GM21619 (cell line): Measurements from ENCODE around the gene ABI3.

ENCODE experiments used
- ATAC-seq: cut with Tn5 transposase; IDR thresholded peaks from one replicate; pipeline ENCODE4 v1.9.1; 2021; ENCODE audit not compliant: unreplicated experiment

ABI3 gene

DNA sequence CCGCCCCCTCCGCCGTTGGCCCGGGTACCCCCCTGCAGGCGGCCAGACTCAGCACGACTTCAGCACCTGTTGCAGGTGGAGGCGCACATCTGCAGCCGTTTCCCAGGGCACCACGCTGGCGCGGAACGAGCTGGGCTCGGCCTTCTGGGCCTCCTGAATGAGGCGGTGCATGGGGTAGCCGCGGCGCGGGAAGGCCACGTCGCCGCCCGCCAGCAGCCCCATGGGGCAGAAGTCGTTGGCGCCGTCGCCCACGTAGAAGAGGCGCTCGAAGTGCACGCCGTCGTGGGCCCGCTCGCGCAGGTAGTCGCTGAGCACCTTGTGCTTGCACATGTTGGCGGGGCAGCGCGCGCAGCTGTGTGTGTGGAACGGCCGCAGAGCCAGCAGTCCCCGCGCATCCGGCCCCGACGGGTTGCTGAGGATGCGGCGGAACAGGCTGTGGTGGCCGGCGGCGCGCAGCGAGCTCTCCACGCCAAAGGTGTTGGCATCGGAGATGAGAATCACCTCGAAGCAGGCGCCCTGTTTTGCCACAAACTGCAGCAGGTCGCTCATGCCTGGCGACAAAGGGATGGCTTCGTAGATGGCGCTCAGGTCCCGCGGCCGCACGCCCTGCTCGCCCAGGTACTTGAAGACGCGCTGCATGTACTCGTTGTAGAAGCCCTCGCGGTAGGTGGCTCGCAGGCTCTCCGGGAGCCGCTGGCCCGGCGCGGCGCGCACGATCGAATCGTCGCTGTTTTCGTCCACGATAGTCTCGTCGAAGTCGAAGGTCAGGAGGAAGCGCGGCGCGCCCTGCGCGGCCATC lies 13.9 kb downstream of the ABI3 start:
- ATAC-seq = no peak

DNA sequence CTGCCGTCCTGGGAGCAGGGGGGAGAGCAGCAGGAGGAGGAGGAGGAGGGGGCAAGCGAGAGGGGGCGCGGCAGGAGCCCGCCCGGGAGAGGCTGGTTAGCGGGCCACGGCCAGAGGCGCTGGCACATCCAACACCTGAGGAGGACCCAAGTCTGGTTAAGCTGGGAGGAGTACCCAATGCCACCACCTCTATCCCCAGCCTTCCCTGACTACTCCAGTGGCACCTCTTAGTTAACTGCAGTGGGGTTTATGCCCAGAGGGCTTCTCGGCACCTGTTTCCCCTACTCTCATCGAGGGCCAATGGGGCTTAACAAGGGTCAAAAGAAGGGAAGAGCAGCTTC lies 14.5 kb downstream of the ABI3 start:
- ATAC-seq = no peak

- ATAC-seq = no peak
These were observed 15.2 kb downstream of the ABI3 start for GRCh38 chr17:49225554-49226236.

GRCh38 chr17:49226771-49227435 lies 16.4 kb downstream of the ABI3 start:
- ATAC-seq = no peak

- ATAC-seq = no peak
These were observed 17.1 kb downstream of the ABI3 start for GRCh38 chr17:49227436-49228261.

GRCh38 chr17:49229076-49229804 lies 18.7 kb downstream of the ABI3 start:
- ATAC-seq = no peak

- no peak for ATAC-seq
These were observed 19.5 kb downstream of the ABI3 start for GRCh38 chr17:49229805-49230600.

DNA sequence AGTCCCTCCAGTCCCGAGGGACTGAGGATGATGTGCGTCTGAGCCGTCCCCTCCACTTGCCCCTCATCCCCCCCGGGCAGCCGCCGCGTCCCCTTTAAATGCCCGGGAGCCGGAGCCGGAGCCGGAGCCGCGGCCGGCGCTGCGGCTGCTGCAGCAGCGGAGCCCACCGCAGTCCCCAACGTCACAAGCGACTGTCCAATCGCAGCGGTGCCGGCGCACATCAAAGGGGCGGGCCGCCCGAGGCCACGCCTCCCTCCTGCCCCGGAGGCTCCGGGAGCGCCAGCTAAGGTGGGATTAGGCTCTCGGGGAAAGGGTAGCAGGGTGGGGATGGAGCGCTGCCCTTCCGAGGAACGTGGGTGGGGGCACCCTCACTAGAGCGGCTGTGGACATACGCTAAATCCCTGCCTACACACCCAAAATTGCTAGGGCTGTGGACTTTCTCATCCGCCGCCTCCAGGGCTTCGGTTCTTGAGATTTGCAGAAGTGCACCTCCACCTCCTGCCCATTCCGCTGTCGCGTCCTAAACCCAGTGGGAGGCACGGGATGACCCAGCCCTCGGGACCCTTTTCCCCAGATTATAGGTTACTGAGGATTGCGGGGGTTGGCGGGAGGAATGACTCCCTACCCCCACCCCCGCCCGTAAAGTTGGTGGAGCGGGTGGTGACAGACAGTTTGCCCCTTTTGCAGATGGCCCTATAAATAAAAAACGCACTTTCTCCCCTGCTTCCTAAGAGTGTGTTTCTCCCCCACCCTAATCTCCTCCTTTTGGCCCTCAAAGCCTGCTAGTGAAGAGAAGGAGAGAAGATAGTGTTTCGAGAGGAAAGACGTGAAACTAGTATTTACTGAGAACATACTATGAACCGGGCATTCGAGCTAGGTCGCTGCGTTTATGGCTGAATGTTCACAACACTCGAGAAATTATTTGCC lies 20.4 kb downstream of the ABI3 start, which contains the start of gene PHOSPHO1:
Gene PHOSPHO1, minus strand, starts transcription at position 152 of the 927 bp plus-strand sequence. CDS start 4,096 bp downstream, outside the sequence.
- peak; percentile 86 for ATAC-seq

GRCh38 chr17:49231563-49231894 lies 21.0 kb downstream of the ABI3 start:
- no peak for ATAC-seq

- ATAC-seq = no peak
These were observed 24.1 kb downstream of the ABI3 start for GRCh38 chr17:49234509-49235080.

- no peak for ATAC-seq
These were observed 25.4 kb downstream of the ABI3 start for GRCh38 chr17:49235896-49236295.

GRCh38 chr17:49239963-49240362 lies 29.5 kb downstream of the ABI3 start:
- no peak for ATAC-seq

- ATAC-seq = no peak
These were observed 30.1 kb downstream of the ABI3 start for GRCh38 chr17:49240619-49241018.

DNA sequence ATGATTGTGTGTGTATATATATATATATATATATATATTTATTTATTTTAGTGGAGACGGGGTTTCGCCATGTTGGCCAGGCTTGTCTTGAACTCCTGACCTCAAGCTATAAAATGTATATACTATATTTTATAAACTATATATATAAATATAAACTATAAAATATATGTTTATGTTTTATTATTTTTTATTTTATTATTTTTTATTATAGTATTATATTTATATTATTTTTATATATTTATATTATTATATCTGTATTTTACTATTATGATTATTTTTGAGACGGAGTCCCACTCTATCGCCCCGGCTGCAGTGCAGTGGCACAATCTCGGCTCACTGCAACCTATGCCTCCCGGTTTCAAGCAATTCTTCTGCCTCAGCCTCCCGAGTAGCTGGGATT lies 30.5 kb downstream of the ABI3 start:
- ATAC-seq = no peak

DNA sequence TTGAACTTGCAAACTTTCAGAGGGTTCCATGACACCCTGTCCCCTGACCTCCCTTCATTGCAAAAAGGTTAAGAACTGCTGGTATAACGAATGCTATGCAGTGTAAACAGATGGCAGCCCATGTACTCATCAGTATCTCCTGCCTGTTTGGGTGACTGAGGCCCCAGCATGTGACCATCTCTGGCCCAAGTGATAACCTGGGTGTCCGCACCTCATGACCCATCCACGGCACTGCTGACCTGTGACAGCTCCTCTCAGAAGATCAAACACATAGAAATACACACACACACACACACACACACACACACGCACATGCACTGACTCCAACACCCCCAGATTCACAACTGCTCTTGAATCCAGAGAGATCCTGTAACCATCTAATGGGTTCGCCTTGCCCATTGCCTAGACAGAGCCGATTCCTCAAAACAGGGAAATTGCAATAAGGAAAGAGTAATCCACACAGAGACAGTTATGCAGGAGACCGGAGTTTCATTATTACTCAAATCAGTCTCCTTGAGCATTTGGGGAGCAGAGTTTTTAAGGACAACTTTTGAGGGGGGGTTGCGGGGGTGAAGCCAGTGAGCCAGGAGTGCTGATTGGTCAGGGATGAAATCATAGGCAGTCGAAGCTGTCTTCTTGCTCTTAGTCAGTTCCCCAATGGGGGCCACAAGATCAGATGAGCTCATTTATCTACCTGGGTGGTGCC lies 31.3 kb downstream of the ABI3 start:
- ATAC-seq = no peak

DNA sequence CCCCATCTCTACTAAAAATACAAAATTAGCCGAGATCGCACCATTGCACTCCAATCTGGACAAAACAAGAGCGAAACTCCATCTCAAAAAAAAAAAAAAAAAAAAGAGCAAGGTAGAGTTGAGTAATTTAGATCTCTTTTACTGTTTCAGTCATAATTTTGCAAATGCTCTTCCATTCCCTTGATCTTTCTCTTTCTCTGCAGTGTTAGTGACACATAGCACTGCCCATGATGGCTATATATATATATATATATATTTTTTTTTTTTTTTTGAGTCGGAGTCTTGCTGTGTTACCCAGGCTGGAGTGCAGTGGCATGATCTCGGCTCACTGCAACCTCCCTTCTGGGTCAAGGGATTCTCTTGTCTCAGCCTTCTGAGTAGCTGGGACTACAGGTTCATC lies 32.3 kb downstream of the ABI3 start:
- no peak for ATAC-seq

- no peak for ATAC-seq
These were observed 34.3 kb downstream of the ABI3 start for GRCh38 chr17:49244839-49245238.

DNA sequence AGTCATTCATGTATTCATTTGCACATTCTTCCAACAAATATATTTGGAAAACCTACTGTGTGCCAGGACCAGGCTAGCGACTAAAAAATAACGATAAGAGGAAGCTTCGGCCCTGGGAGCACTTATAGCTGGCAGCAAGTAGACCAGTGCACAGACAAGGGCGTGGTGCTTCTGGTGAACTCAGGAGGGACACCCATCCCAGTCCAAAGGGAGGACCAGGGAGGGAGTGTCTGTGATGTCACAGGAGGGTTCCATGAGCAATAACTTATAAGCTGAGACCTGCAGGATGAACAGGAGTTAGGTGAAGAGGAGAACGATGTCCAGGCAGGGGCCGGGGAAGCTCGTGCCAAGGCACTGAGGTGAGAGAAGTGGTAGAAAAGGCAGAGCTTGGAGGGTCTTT lies 37.4 kb downstream of the ABI3 start:
- ATAC-seq = no peak
